HG03175 (cell line): ENCODE measurements around the gene SDK1.

Experiments
- ATAC-seq: cut with Tn5 transposase; IDR thresholded peaks from one replicate; pipeline ENCODE4 v1.9.1; 2021; ENCODE audit warnings: mild to moderate bottlenecking, moderate library complexity; ENCODE audit not compliant: unreplicated experiment

Gene SDK1

GRCh38 chr7:4000139-4000538, 699.1 kb downstream of the SDK1 start:
- no peak for ATAC-seq

- ATAC-seq: no peak
These were observed 699.9 kb downstream of the SDK1 start for GRCh38 chr7:4000934-4001333.

GRCh38 chr7:4001742-4002141, 700.7 kb downstream of the SDK1 start:
- ATAC-seq: no peak

GRCh38 chr7:4003503-4003902, 702.5 kb downstream of the SDK1 start:
- no peak for ATAC-seq

GRCh38 chr7:4006687-4007086, 705.6 kb downstream of the SDK1 start:
- no peak for ATAC-seq

- no peak for ATAC-seq
These were observed 708.4 kb downstream of the SDK1 start for GRCh38 chr7:4009211-4010060.

GRCh38 chr7:4010061-4010605, 709.1 kb downstream of the SDK1 start:
- no peak for ATAC-seq

GRCh38 chr7:4010923-4011656, 710.0 kb downstream of the SDK1 start:
- ATAC-seq: no peak

- no peak for ATAC-seq
These were observed 712.7 kb downstream of the SDK1 start for GRCh38 chr7:4013793-4014192.

- ATAC-seq: no peak
These were observed 713.4 kb downstream of the SDK1 start for GRCh38 chr7:4014346-4015050.

- no peak for ATAC-seq
These were observed 714.3 kb downstream of the SDK1 start for GRCh38 chr7:4015371-4015770.

- ATAC-seq: no peak
These were observed 714.9 kb downstream of the SDK1 start for GRCh38 chr7:4015996-4016395.

- ATAC-seq: no peak
These were observed 716.0 kb downstream of the SDK1 start for GRCh38 chr7:4017081-4017480.

- no peak for ATAC-seq
These were observed 716.7 kb downstream of the SDK1 start for GRCh38 chr7:4017785-4018184.

GRCh38 chr7:4018601-4019316, 717.7 kb downstream of the SDK1 start:
- no peak for ATAC-seq

GRCh38 chr7:4020086-4020485, 719.0 kb downstream of the SDK1 start:
- no peak for ATAC-seq

GRCh38 chr7:4021413-4021812, 720.4 kb downstream of the SDK1 start:
- ATAC-seq: no peak

- no peak for ATAC-seq
These were observed 721.2 kb downstream of the SDK1 start for GRCh38 chr7:4022265-4022664.

GRCh38 chr7:4023502-4023901, 722.5 kb downstream of the SDK1 start:
- no peak for ATAC-seq

GRCh38 chr7:4024133-4024532, 723.1 kb downstream of the SDK1 start:
- ATAC-seq: no peak

- no peak for ATAC-seq
These were observed 723.8 kb downstream of the SDK1 start for GRCh38 chr7:4024806-4025205.
